HepG2 (cell line): Measurements from ENCODE around the gene IFT80.
"Not testable (repeated sequence)": the region's sequence is repeated elsewhere in the genome, so short reads cannot be mapped to it uniquely, and the experiment has no call there.

Experiments
- CEBPB ChIP-seq: IDR thresholded peaks from 2 replicates; pipeline ENCODE4 v1.6.1; 2011; ENCODE audit warnings: low read depth, low read length, improper control_type of control experiment, borderline replicate concordance
- HMG20A ChIP-seq: IDR thresholded peaks from 2 replicates; pipeline ENCODE4 v1.6.1; 2016; ENCODE audit warnings: borderline replicate concordance
- ZMYM4 ChIP-seq: sonication (generic); formaldehyde crosslinking; IDR thresholded peaks from 2 replicates; pipeline ENCODE4 v1.8.1; 2023; ENCODE audit warnings: mild to moderate bottlenecking, missing genetic modification reagents
- TF ChIP-seq, protein P1 (sequence below), 2 experiments: fragments of 450-650 bp in 1 of 2; sonication (generic) in 1 of 2; formaldehyde crosslinking in 1 of 2; IDR thresholded peaks; 2 replicates each; pipeline versions ENCODE4 v1.6.1 to v1.8.0; 2016 to 2022; ENCODE audit warnings: antibody characterized with exemption in 1 of 2, mild to moderate bottlenecking in 1 of 2, missing genetic modification reagents in 1 of 2
- TF ChIP-seq, protein P2 (sequence below): IDR thresholded peaks from 2 replicates; pipeline ENCODE4 v1.6.1; 2018; ENCODE audit warnings: missing genetic modification reagents, mild to moderate bottlenecking, missing compliant biosample characterization

DNA sequence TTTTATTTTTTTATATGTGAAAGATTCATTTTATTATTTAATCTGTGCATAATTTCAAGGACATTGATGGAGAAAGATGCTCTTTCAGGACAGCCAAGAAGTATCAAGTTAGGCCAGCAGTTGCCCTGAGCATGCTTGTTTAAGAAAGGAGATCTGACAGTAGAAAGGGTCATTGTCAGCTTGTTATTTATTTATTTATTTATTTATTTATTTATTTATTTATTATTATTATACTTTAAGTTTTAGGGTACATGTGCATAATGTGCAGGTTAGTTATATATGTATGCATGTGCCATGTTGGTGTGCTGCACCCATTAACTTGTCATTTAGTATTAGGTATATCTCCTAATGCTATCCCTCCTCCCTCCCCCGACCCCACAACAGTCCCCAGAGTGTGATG is 77.2 kb downstream of the IFT80 start:
- TF ChIP-seq, protein P1, sequence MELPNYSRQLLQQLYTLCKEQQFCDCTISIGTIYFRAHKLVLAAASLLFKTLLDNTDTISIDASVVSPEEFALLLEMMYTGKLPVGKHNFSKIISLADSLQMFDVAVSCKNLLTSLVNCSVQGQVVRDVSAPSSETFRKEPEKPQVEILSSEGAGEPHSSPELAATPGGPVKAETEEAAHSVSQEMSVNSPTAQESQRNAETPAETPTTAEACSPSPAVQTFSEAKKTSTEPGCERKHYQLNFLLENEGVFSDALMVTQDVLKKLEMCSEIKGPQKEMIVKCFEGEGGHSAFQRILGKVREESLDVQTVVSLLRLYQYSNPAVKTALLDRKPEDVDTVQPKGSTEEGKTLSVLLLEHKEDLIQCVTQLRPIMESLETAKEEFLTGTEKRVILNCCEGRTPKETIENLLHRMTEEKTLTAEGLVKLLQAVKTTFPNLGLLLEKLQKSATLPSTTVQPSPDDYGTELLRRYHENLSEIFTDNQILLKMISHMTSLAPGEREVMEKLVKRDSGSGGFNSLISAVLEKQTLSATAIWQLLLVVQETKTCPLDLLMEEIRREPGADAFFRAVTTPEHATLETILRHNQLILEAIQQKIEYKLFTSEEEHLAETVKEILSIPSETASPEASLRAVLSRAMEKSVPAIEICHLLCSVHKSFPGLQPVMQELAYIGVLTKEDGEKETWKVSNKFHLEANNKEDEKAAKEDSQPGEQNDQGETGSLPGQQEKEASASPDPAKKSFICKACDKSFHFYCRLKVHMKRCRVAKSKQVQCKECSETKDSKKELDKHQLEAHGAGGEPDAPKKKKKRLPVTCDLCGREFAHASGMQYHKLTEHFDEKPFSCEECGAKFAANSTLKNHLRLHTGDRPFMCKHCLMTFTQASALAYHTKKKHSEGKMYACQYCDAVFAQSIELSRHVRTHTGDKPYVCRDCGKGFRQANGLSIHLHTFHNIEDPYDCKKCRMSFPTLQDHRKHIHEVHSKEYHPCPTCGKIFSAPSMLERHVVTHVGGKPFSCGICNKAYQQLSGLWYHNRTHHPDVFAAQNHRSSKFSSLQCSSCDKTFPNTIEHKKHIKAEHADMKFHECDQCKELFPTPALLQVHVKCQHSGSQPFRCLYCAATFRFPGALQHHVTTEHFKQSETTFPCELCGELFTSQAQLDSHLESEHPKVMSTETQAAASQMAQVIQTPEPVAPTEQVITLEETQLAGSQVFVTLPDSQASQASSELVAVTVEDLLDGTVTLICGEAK (IDR thresholded peaks at IDR 0.05), result not testable (repeated sequence)
- TF ChIP-seq, protein P1 (CRISPR knock-in tag; IDR thresholded peaks at IDR 0.05), result not testable (repeated sequence)
- not testable (repeated sequence) for TF ChIP-seq ZMYM4 (CRISPR knock-in tag); HMG20A (CRISPR knock-in tag); CEBPB
- TF ChIP-seq, protein P2, sequence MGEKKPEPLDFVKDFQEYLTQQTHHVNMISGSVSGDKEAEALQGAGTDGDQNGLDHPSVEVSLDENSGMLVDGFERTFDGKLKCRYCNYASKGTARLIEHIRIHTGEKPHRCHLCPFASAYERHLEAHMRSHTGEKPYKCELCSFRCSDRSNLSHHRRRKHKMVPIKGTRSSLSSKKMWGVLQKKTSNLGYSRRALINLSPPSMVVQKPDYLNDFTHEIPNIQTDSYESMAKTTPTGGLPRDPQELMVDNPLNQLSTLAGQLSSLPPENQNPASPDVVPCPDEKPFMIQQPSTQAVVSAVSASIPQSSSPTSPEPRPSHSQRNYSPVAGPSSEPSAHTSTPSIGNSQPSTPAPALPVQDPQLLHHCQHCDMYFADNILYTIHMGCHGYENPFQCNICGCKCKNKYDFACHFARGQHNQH (CRISPR knock-in tag), result not testable (repeated sequence)
